ENCODE measurements around the gene USP15.

DNA sequence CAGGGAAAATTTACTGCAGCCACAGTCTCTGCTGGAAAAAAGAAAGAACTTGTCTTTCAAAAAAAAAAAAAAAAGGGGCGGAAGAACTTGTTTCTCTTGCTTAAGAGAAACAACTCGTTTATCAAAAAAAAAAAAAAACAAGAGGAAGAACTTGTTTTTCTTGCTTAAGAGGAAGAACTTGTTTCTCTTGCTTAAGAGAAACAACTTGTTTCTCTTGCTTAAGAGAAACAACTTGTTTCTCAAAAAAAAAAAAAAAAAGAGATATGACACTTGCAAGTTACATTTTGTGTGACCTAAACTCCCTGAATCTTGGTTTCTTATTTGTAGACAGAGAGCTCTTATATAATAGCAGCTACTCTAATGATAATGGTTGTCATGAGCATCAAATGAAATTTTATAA, 44.7 kb upstream of the USP15 start:
- TF ChIP-seq, protein P1, sequence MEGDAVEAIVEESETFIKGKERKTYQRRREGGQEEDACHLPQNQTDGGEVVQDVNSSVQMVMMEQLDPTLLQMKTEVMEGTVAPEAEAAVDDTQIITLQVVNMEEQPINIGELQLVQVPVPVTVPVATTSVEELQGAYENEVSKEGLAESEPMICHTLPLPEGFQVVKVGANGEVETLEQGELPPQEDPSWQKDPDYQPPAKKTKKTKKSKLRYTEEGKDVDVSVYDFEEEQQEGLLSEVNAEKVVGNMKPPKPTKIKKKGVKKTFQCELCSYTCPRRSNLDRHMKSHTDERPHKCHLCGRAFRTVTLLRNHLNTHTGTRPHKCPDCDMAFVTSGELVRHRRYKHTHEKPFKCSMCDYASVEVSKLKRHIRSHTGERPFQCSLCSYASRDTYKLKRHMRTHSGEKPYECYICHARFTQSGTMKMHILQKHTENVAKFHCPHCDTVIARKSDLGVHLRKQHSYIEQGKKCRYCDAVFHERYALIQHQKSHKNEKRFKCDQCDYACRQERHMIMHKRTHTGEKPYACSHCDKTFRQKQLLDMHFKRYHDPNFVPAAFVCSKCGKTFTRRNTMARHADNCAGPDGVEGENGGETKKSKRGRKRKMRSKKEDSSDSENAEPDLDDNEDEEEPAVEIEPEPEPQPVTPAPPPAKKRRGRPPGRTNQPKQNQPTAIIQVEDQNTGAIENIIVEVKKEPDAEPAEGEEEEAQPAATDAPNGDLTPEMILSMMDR (IDR thresholded peaks at IDR 0.05), result no peak
- TF ChIP-seq POLR2A (IDR thresholded peaks at IDR 0.05), result no peak
